Measurements from ENCODE around the gene ZNF329. TPM values are rescaled to one million over a fixed set of nuclear protein-coding genes. Genes with fewer than 3 reads are reported as not detected.

The ZNF329 gene
- total RNA-seq, result 13.0 and 14.0 TPM in 2 replicates
- long read RNA-seq, partial matches to known transcripts, result 0 of 7 reads
- long read RNA-seq, other reads (novel, unspliced or antisense), result 6 of 7 reads

GRCh38 chr19:58150328-58150921 lies at the start of gene ZNF329:
TSS of gene ZNF329 (minus strand) at chr19:58150789. CDS start at chr19:58129503, 21,286 bp downstream.
- peak within 1 kb of the TSS; percentile 93 for H3K4me3 Mint-ChIP-seq
- peak within 1 kb of the TSS; percentile 35 for H3K27ac Mint-ChIP-seq (ENCODE audit: unreplicated experiment)
- H3K27me3 Mint-ChIP-seq (ENCODE audit: low read depth), result no peaks in the 10 kb centered on the region
- DNase-seq (ENCODE audit: low read depth, low spot score), result peak; percentile 88
- H3K9me3 Mint-ChIP-seq, result peaks cover 14% of the 10 kb centered on the region
- peaks cover 37% of the 10 kb centered on the region for H3K36me3 Mint-ChIP-seq (ENCODE audit: low read depth)
- no peak for TF ChIP-seq CTCF (conservative IDR thresholded peaks at IDR 0.05)
- H3K4me1 Mint-ChIP-seq, result peaks cover 25% of the 10 kb centered on the region

- TF ChIP-seq CTCF (conservative IDR thresholded peaks at IDR 0.05), result no peak
- Mint-ChIP-seq H3K27me3 (ENCODE audit: low read depth) (peaks cover 2% of the 10 kb centered on the region), H3K36me3 (ENCODE audit: low read depth) (peaks cover 82% of the 10 kb centered on the region), H3K27ac (ENCODE audit: unreplicated experiment) (no peak overlapping the region), H3K4me1 (no peaks in the 10 kb centered on the region), H3K9me3 (peaks cover 42% of the 10 kb centered on the region), H3K4me3 (peak overlapping the region; percentile 42)
- DNase-seq (ENCODE audit: low read depth, low spot score), result no peak
Measured at GRCh38 chr19:58196901-58197616, 46.5 kb upstream of the ZNF329 start.

- H3K9me3 Mint-ChIP-seq, result peaks cover 21% of the 10 kb centered on the region
- TF ChIP-seq CTCF (conservative IDR thresholded peaks at IDR 0.05), result no peak
Measured at GRCh38 chr19:58183817-58184215, 33.2 kb upstream of the ZNF329 start.

GRCh38 chr19:58182989-58183816 lies 32.6 kb upstream of the ZNF329 start, which contains the start of gene ZNF274:
TSS of gene ZNF274 (plus strand) at chr19:58183061. CDS start at chr19:58183966, 905 bp downstream.
- Mint-ChIP-seq H3K27ac (ENCODE audit: unreplicated experiment) (peak within 1 kb of the TSS; percentile 100), H3K9me3 (peaks cover 20% of the 10 kb centered on the region), H3K27me3 (ENCODE audit: low read depth) (no peaks in the 10 kb centered on the region), H3K4me1 (peaks cover 15% of the 10 kb centered on the region), H3K36me3 (ENCODE audit: low read depth) (peaks cover 58% of the 10 kb centered on the region), H3K4me3 (peak within 1 kb of the TSS; percentile 95)
- TF ChIP-seq CTCF (conservative IDR thresholded peaks at IDR 0.05), result no peak
- DNase-seq (ENCODE audit: low read depth, low spot score), result peak; percentile 90

More at GRCh38 chr19:58183817-58184215, 33.2 kb upstream of the ZNF329 start:
- H3K27ac Mint-ChIP-seq (ENCODE audit: unreplicated experiment), result peak overlapping the region; percentile 100
- H3K27me3 Mint-ChIP-seq (ENCODE audit: low read depth), result no peaks in the 10 kb centered on the region
- H3K4me1 Mint-ChIP-seq, result peaks cover 15% of the 10 kb centered on the region
- DNase-seq (ENCODE audit: low read depth, low spot score), result no peak
- H3K4me3 Mint-ChIP-seq, result peak overlapping the region; percentile 95
- H3K36me3 Mint-ChIP-seq (ENCODE audit: low read depth), result peaks cover 62% of the 10 kb centered on the region

GRCh38 chr19:58182577-58182988 lies 32.0 kb upstream of the ZNF329 start:
- H3K36me3 Mint-ChIP-seq (ENCODE audit: low read depth), result peaks cover 58% of the 10 kb centered on the region
- H3K27ac Mint-ChIP-seq (ENCODE audit: unreplicated experiment), result peak overlapping the region; percentile 100
- peaks cover 15% of the 10 kb centered on the region for H3K4me1 Mint-ChIP-seq
- H3K4me3 Mint-ChIP-seq, result peak overlapping the region; percentile 95
- no peak for DNase-seq (ENCODE audit: low read depth, low spot score)
- no peak for TF ChIP-seq CTCF (conservative IDR thresholded peaks at IDR 0.05)
- peaks cover 21% of the 10 kb centered on the region for H3K9me3 Mint-ChIP-seq
- H3K27me3 Mint-ChIP-seq (ENCODE audit: low read depth), result no peaks in the 10 kb centered on the region
